Brain pericyte (primary cell): Measurements from ENCODE around the gene RBM44.

Experiments
- DNase-seq: peaks from one replicate; pipeline ENCODE4 v3.0.0-alpha.2; 2012; ENCODE audit warnings: low read depth, low spot score

Gene RBM44

DNA sequence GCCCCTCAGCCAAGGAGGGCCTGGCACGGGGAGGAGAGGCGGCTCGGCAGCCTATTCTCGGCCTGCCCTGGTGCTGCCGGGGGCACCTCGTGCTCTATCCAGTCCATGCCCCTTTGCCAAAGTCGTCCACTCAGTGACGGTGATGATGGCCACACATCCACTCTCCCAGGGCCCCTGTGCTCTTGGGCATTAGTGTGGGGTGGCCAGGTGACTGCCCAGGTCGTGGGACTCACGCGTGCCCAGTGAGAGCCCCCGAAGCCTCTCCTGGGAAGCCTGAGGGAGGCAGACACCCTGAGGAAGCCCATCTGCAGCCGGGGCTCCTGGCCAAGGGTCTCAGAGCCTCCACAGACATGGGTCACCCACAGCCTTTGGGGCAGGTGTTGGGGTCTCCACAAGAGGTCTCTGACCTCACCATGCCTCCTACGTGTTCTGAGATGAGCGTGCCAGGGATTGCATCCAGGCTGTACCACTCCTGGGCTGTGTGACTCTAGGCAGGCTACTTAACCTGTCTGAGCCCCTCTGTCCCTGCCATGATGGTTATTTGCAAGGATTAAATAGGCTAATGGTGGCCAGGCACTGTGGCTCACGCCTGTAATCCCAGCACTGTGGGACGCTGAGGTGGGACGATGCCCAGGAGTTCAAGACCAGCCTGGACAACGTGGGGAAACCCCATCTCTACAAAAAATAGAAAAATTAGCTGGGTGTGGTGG is 73.8 kb downstream of the RBM44 start:
- no peak for DNase-seq

DNA sequence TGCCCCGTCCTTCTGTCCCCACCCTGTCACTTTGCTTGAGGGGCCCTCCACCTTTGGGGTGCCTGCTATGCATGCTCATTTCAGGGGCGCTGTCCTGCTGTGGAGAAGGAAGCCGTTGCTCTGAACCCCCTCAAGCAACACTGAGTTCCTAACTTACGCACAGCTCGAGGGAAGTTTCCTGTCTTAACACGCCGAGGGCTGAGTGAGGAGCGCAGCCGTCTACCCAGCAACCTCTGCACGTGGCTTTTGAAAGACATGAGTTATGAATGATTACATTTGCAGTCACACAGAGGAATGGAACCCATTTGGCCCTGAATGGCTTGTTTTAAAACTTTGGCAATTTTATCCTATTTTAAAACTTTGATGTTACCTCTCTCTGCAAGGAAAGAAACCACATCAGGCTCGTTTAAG is 74.8 kb downstream of the RBM44 start:
- DNase-seq, result no peak

GRCh38 chr2:237873897-237874551 is 75.4 kb downstream of the RBM44 start:
- no peak for DNase-seq

DNA sequence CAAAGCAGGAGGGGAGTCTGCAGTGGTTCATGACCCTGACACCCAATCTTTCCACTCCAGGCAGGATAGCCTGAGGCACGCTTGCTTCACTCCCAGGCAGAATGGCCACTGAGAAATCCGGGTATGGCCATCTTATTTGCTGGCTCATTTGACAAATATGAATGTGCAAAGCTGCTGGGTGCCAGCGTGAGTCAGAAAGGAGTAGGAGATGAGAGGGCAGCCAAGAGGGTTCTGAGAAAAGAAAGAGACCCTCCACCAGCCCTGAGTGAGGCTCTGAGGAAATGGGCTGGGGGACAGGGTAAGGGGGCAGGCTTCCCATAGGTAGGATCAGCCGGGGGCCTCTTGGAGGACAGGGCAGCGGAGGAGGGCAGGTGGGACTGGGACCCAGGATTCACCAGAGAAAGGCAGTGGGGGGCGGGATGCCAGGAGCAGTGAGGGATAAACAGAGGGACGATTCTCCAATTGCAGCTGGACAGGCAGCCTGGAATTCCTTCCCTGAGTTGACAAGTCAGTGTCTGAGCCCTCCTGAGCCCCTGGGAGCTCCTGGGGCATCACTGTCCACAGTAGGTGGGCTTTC is 76.1 kb downstream of the RBM44 start:
- DNase-seq, result no peak

- no peak for DNase-seq
These were observed 76.9 kb downstream of the RBM44 start for GRCh38 chr2:237875256-237876060.

DNA sequence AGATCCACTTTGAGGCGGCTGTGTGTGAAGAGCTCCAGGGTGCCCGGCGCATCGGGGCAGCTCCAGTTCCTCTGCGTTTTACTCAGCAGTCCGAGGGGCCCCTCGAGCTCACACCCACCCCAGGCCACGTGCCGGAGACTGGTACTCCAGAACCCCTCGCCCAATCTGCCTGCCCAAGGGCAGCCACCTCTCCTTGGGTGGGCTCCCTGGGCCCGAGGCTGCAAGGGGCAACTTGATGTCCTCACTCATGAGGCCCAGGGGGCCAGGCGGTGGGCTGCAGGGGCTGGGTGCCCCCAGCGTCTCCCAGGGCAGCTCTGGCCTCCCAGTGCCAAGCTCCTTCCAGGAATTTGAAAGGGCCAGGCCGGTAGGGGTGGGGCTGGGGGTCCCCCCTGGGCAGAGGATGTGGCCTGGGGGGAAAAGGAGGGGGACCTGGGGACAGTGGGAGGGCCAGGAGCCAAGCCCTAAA is 77.5 kb downstream of the RBM44 start:
- DNase-seq, result no peak

GRCh38 chr2:237876532-237876931 is 78.0 kb downstream of the RBM44 start:
- no peak for DNase-seq

DNA sequence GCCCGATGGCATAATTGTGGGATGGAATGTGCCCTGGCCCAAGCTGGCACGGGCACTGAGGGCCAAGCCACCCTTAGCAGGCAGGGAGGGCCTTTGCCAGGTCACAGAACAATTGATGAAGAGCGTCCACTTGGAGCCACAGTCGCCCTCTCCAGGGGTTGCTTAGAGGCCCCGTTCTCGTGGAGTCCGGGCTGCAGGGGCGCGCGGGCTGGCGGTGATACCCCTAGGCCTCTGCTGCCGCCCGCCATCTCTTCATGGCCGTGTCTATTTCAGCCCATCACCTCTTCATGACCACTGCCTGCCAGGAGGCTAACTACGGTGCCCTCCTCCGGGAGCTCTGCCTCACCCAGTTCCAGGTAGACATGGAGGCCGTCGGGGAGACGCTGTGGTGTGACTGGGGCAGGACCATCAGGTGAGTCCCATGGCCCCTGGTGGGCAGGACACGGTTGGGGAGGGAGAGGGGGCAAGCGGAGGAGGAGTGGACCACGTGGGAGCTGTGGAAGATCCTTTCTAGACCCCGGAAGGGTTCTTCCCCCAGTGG is 78.4 kb downstream of the RBM44 start:
- DNase-seq, result no peak

- no peak for DNase-seq
These were observed 79.2 kb downstream of the RBM44 start for GRCh38 chr2:237877576-237878307.

- DNase-seq, result no peak
These were observed 79.9 kb downstream of the RBM44 start for GRCh38 chr2:237878321-237879057.

DNA sequence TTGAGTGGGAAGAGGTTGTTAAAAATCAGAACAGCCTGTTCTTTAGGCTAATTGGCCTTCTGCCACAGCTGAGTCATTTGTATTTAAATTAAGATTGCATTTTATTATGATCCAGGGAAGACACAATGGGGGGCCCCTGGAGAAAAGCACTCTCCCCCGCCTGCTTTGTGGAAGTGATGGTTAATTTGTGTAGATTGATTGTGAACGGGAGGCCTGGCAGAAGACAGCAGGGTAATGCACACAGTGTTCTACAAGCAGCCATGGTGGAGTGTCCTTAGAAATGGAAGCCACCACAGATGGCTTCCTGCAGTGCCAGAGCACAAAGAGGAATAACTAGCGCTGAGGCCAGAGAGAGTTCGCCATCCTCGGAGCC is 80.5 kb downstream of the RBM44 start:
- DNase-seq, result no peak

DNA sequence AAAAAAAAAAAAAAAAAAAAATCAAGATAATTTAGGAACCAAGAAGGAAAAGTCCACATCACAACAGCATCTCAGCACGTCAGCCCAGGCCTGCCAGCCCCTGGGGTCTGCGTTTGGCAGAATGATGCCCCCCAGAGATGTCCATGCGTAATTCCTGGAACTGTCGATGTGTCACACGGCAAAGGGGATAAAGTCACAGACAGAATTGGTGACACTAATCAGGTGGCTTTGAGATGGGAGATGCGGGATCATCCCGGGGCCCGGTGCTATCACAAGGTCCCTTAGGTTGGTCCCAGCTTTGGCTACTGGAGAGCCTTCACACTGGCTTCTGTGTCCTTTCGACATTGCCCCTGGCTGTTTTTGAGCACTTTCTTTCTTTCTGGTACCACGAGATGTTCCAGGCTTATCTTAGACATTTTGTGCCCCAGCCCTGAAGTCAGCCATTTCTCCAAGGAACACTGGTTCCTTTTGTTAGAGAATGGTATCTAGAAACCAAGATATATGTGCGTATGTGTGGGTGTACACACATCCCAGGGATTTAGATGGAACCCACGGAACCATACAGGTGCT is 81.5 kb downstream of the RBM44 start:
- DNase-seq, result no peak

DNA sequence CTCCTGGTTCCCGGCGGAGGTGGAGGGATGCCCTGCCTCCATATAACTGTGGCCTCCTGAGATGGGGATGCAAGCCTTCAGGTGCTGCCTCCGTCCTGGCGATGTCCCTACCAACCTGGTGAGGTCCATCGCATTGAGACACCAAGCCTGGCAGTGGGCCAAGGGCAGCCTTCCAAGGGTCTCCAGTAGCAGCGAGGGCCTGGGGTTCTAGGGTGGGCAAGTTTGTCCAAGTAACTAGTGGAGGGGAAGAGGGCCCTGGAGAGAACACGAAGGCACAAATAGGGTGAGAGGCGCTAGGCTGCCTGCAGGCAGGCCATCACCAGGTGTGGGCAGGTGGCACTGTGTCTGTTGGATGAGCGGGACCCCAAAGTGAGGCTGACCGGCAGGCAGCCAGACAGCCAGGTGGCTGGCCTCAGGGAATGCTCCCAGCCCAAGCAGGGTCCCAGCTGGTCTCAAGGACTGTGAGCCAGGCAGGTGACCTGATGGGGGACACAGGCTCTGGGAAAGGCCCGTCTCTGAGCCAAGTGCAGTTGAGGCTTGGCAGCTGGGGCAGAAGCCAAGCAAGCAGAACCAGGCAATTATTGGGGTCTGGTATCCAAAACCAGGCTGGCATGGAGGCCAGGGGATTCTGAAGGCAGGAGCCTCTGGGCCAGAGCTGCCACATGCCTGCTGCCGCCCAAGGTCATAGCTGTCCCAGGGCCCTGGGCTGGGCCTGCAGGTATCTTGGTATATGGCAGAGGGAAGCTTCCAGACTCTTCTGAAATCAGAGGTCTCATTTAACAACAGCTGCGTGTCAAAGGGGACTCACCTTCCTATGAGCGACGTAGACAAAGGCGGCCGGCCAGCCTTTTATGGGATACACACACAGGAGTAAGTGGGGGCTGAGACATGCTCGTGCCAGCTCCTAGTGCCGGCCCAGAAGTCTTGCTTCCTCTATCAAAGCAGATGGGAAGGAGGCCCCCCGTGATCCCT is 84.2 kb downstream of the RBM44 start:
- no peak for DNase-seq

- no peak for DNase-seq
These were observed 85.4 kb downstream of the RBM44 start for GRCh38 chr2:237883951-237884446.

- no peak for DNase-seq
These were observed 86.1 kb downstream of the RBM44 start for GRCh38 chr2:237884681-237885080.

DNA sequence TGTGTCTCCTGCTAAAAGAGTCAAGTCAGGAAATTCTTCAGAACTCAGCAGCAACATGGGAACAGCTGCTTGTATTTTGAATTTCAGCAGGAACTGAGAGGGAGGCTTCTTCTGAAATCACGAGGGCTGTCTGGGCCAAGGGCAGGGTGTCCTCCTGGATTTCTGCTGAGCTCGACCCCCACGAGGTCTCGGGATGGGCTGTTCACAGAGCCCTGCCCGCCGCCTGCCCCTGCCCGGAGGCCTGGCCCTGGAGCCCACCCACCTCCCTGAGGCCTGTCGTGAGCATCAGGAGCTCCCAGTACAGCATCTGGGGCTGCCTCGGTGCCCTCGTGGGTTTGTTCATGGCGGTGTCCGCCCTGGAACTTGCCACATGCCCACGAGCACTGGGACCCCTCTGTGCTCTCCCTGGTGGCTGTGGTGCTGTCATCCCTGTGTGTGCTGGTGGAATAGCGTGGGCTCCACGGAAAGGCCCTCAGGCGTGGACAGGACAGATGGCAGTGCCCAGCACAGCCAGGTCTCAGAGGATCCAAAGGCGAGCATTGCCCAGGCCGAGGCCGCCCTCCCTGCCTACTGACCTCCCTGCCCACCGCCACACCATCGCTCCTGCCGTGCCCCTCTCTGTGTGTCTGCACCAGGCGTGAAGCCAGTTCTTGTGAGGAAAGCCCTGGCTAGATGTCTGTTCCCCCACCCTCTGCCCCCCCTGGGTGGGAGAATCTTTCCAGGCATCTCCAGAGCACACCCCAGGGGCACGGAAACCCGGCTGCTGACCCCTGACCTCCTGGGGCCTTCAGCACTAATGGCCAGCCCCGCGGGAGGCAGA is 86.7 kb downstream of the RBM44 start:
- no peak for DNase-seq

DNA sequence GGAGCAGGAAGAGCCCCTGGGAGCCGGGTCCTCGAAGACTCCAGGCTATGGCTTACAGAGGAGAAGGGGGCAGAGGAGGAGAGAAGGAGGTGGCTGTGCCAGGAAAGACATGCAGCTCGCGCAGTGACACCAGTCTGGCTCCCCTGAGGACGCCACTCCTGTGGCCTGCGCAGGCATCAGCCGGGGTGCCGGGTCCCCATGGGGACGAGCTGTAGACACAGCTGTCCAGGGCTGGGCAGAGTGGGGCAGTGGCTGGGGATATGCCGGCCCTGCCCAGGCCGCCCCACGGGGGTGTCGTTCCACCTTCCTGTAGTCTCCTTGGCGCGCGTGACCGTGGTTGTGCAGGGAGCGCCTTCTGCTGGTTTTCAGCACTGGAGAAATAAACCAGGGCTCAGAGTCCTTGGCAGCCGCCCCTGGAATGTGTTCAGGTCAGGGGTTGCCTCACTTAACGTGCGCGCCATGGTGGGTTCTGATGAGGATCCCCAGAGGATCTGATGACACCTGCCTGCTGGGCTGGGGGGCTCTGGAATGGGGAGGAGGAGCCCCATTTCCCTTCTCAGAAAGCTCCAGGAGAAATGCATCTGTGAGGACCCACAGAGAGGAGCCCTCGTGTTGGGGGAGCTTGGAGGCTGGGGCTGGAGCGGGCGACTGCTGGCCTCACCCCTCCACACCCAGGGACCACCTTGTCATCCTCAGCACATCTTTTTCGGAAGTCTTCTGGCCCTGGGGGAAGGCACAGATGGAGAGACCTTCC is 87.5 kb downstream of the RBM44 start:
- DNase-seq, result no peak
